ENCODE measurements around the gene WASHC4.

The WASHC4 gene

GRCh38 chr12:105162174-105162573 lies 54.6 kb downstream of the WASHC4 start:
- DNase-seq (ENCODE audit: extremely low spot score): no peak
- POLR2A ChIA-PET: no interaction called here
- TF ChIP-seq HDGF (IDR thresholded peaks at IDR 0.05; ENCODE audit: borderline replicate concordance): no peak
- no peak for TF ChIP-seq BHLHE40 (IDR thresholded peaks at IDR 0.05; ENCODE audit: borderline replicate concordance)
- no peak for TF ChIP-seq FOXM1 (IDR thresholded peaks at IDR 0.05; ENCODE audit: borderline replicate concordance)
- CTCF ChIA-PET: no interaction called here

GRCh38 chr12:105164068-105164467 lies 56.5 kb downstream of the WASHC4 start:
- CTCF ChIA-PET: no interaction called here
- TF ChIP-seq L3MBTL2 (conservative IDR thresholded peaks at IDR 0.05) (no peak), SP1 (IDR thresholded peaks at IDR 0.05) (no peak), NFRKB (IDR thresholded peaks at IDR 0.05) (no peak), TARDBP (IDR thresholded peaks at IDR 0.05) (no peak), ARNT (IDR thresholded peaks at IDR 0.05) (no peak)
- POLR2A ChIA-PET: no interaction called here
- no peak for DNase-seq (ENCODE audit: extremely low spot score)

DNA sequence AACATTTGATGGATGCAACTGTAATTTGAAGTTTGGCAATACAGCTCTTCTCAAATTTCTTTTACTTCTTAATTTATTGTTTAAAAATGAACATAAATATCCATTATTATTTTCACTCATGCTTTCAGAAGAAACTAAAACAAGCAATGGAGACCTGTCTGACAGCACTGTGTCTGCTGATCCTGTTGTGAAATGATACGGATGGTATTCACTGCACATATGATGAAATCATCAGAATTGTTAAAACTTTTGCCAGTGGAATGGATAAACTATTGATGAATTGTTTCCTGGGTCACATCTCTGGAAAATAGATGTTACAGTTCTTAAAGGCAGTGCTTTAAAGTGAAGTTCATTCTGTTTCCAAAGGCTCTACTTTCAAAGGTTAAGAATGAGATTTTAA lies 59.2 kb downstream of the WASHC4 start:
- ChIA-PET POLR2A (no interaction called here), CTCF (no interaction called here)
- no peak for DNase-seq (ENCODE audit: extremely low spot score)
- TF ChIP-seq ZNF384 (IDR thresholded peaks at IDR 0.05) (no peak), BHLHE40 (IDR thresholded peaks at IDR 0.05; ENCODE audit: borderline replicate concordance) (no peak)

DNA sequence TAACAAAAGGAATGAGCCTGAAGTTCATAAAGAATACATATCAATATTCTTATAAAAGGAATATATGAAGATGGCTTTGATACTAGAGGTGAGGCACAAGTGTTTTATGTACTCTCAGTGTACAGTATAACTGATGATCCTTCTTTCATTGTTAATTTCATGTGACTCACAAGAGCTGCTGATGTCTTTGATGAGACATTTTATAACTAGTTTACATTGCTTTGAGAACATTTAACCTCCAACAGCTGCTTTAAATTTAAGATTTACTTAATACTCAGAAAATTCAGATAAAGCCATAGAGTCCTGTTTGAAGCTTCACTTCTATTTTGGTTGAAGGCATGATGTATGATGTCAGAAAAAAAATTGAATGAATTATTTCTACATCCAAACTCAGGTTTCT lies 59.8 kb downstream of the WASHC4 start:
- ChIA-PET POLR2A (no interaction called here), CTCF (no interaction called here)
- no peak for DNase-seq (ENCODE audit: extremely low spot score)
- TF ChIP-seq CTBP1 (IDR thresholded peaks at IDR 0.05; ENCODE audit: borderline replicate concordance): no peak
- TF ChIP-seq TARDBP (IDR thresholded peaks at IDR 0.05): no peak
- TF ChIP-seq, protein P1, sequence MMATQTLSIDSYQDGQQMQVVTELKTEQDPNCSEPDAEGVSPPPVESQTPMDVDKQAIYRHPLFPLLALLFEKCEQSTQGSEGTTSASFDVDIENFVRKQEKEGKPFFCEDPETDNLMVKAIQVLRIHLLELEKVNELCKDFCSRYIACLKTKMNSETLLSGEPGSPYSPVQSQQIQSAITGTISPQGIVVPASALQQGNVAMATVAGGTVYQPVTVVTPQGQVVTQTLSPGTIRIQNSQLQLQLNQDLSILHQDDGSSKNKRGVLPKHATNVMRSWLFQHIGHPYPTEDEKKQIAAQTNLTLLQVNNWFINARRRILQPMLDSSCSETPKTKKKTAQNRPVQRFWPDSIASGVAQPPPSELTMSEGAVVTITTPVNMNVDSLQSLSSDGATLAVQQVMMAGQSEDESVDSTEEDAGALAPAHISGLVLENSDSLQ (IDR thresholded peaks at IDR 0.05): no peak
- no peak for TF ChIP-seq LEF1 (IDR thresholded peaks at IDR 0.05; ENCODE audit: borderline replicate concordance)
- TF ChIP-seq L3MBTL2 (conservative IDR thresholded peaks at IDR 0.05): no peak
- TF ChIP-seq ELF4 (IDR thresholded peaks at IDR 0.05): no peak
- no peak for TF ChIP-seq SP1 (IDR thresholded peaks at IDR 0.05)
- TF ChIP-seq BHLHE40 (IDR thresholded peaks at IDR 0.05; ENCODE audit: borderline replicate concordance): no peak
- TF ChIP-seq ARNT (IDR thresholded peaks at IDR 0.05): no peak
- no peak for TF ChIP-seq ZNF384 (IDR thresholded peaks at IDR 0.05)
- no peak for TF ChIP-seq FOXM1 (IDR thresholded peaks at IDR 0.05; ENCODE audit: borderline replicate concordance)
- TF ChIP-seq FOXA1 (IDR thresholded peaks at IDR 0.05): no peak
- no peak for TF ChIP-seq FOXK2 (IDR thresholded peaks at IDR 0.05)
- no peak for TF ChIP-seq SUZ12 (IDR thresholded peaks at IDR 0.05)
- no peak for TF ChIP-seq NFRKB (IDR thresholded peaks at IDR 0.05)
- TF ChIP-seq HDGF (IDR thresholded peaks at IDR 0.05; ENCODE audit: borderline replicate concordance): no peak

GRCh38 chr12:105168006-105168405 lies 60.5 kb downstream of the WASHC4 start:
- TF ChIP-seq LEF1 (IDR thresholded peaks at IDR 0.05; ENCODE audit: borderline replicate concordance) (no peak), SUZ12 (IDR thresholded peaks at IDR 0.05) (no peak), TARDBP (IDR thresholded peaks at IDR 0.05) (no peak), BHLHE40 (IDR thresholded peaks at IDR 0.05; ENCODE audit: borderline replicate concordance) (no peak), SP1 (IDR thresholded peaks at IDR 0.05) (no peak), FOXM1 (IDR thresholded peaks at IDR 0.05; ENCODE audit: borderline replicate concordance) (no peak), CTBP1 (IDR thresholded peaks at IDR 0.05; ENCODE audit: borderline replicate concordance) (no peak), FOXA1 (IDR thresholded peaks at IDR 0.05) (no peak), NFRKB (IDR thresholded peaks at IDR 0.05) (no peak), ARNT (IDR thresholded peaks at IDR 0.05) (no peak), HDGF (IDR thresholded peaks at IDR 0.05; ENCODE audit: borderline replicate concordance) (no peak), ZNF384 (IDR thresholded peaks at IDR 0.05) (no peak), ELF4 (IDR thresholded peaks at IDR 0.05) (no peak), L3MBTL2 (conservative IDR thresholded peaks at IDR 0.05) (no peak), FOXK2 (IDR thresholded peaks at IDR 0.05) (no peak)
- TF ChIP-seq, protein P1 (IDR thresholded peaks at IDR 0.05): no peak
- POLR2A ChIA-PET: no interaction called here
- no peak for DNase-seq (ENCODE audit: extremely low spot score)
- CTCF ChIA-PET: no interaction called here

- ChIA-PET CTCF (no interaction called here), POLR2A (no interaction called here)
- DNase-seq (ENCODE audit: extremely low spot score): no peak
- no peak for TF ChIP-seq ZNF384 (IDR thresholded peaks at IDR 0.05)
- no peak for TF ChIP-seq NFRKB (IDR thresholded peaks at IDR 0.05)
Measured at GRCh38 chr12:105170139-105170538, 62.6 kb downstream of the WASHC4 start.

GRCh38 chr12:105171691-105172436 lies 64.3 kb downstream of the WASHC4 start:
- TF ChIP-seq FOXK2 (IDR thresholded peaks at IDR 0.05) (no peak), FOXM1 (IDR thresholded peaks at IDR 0.05; ENCODE audit: borderline replicate concordance) (no peak), SUZ12 (IDR thresholded peaks at IDR 0.05) (no peak), NFRKB (IDR thresholded peaks at IDR 0.05) (no peak), HDGF (IDR thresholded peaks at IDR 0.05; ENCODE audit: borderline replicate concordance) (no peak), SP1 (IDR thresholded peaks at IDR 0.05) (no peak), FOXA1 (IDR thresholded peaks at IDR 0.05) (no peak), BHLHE40 (IDR thresholded peaks at IDR 0.05; ENCODE audit: borderline replicate concordance) (no peak), L3MBTL2 (conservative IDR thresholded peaks at IDR 0.05) (no peak), CTBP1 (IDR thresholded peaks at IDR 0.05; ENCODE audit: borderline replicate concordance) (no peak), LEF1 (IDR thresholded peaks at IDR 0.05; ENCODE audit: borderline replicate concordance) (no peak), TARDBP (IDR thresholded peaks at IDR 0.05) (no peak), ELF4 (IDR thresholded peaks at IDR 0.05) (no peak), ARNT (IDR thresholded peaks at IDR 0.05) (no peak), ZNF384 (IDR thresholded peaks at IDR 0.05) (no peak)
- TF ChIP-seq, protein P1 (IDR thresholded peaks at IDR 0.05): no peak
- POLR2A ChIA-PET: no interaction called here
- DNase-seq (ENCODE audit: extremely low spot score): no peak
- CTCF ChIA-PET: no interaction called here

Measured in HEK293T (cell line).